Esophagus squamous epithelium (tissue), 4 donors: ENCODE measurements around the gene BAHD1.

Experiments used
- CTCF ChIP-seq, 6 experiments: fragments of 450-650 bp in 4 of 6; fragments of 200-600 bp in 2 of 6; sonication (generic) in 2 of 6; IDR thresholded peaks; one replicate each; pipeline ENCODE4 v1.5.1; 2016 to 2019; ENCODE audit warnings: antibody characterized with exemption in 6 of 6, mild to moderate bottlenecking in 4 of 6, moderate library complexity in 4 of 6
- POLR2A ChIP-seq, 4 donors: fragments of 450-650 bp; IDR thresholded peaks; one replicate each; pipeline ENCODE4 v1.6.1; 2017; ENCODE audit warnings: antibody characterized with exemption in 4 of 4, mild to moderate bottlenecking in 4 of 4, moderate library complexity in 3 of 4

GRCh38 chr15:40471808-40472150 lies 31.0 kb downstream of the BAHD1 start:
- no peak for TF ChIP-seq POLR2A (IDR thresholded peaks at IDR 0.05)
- TF ChIP-seq CTCF (IDR thresholded peaks at IDR 0.05) = no peak
